Activated CD4-positive, alpha-beta memory T cell treated with anti-CD3 and anti-CD28 coated beads for 36 hours (primary cell): ENCODE data around the gene PTPN4. TPM values are rescaled to one million over a fixed set of nuclear protein-coding genes. Genes with fewer than 3 reads are reported as not detected.

Experiments used
- CTCF ChIA-PET: fragments of 350-600 bp; sonication (Branson Sonifier 250); formaldehyde crosslinking; loops from one replicate; lab custom pipeline; 2021; ENCODE audit warnings: antibody characterized with exemption, inconsistent platforms; lab: Charles Lee
- POLR2A ChIA-PET: fragments of 350-600 bp; sonication (Branson Sonifier 250); formaldehyde crosslinking; loops from one replicate; lab custom pipeline; 2021; ENCODE audit warnings: antibody characterized with exemption; lab: Charles Lee
- DNase-seq: peaks from one replicate; pipeline ENCODE4 v3.0.0-alpha.2; 2020
- H3K27ac Mint-ChIP-seq: one replicate; pipeline ENCODE4 v1.8.0; 2021; ENCODE audit warnings: mixed read lengths
- H3K27me3 Mint-ChIP-seq: one replicate; pipeline ENCODE4 v1.8.0; 2021; ENCODE audit warnings: mixed read lengths
- H3K36me3 Mint-ChIP-seq: one replicate; pipeline ENCODE4 v1.8.0; 2021; ENCODE audit warnings: mixed read lengths
- H3K4me1 Mint-ChIP-seq: one replicate; pipeline ENCODE4 v1.8.0; 2021; ENCODE audit warnings: low read depth, mixed read lengths
- H3K4me3 Mint-ChIP-seq: one replicate; pipeline ENCODE4 v1.8.0; 2021; ENCODE audit warnings: mild to moderate bottlenecking, mixed read lengths
- H3K9me3 Mint-ChIP-seq: one replicate; pipeline ENCODE4 v1.8.0; 2021; ENCODE audit warnings: mixed read lengths
- intact Hi-C: fragments of 100-400 bp; cut with micrococcal nuclease; formaldehyde crosslinking; loops from one replicate; pipeline ENCODE4 v1.15.1; 2023
- total RNA-seq, 2 experiments: library from RNA; stranded (reverse); gene quantifications; one replicate each; pipeline ENCODE4 v1.2.3, GENCODE V29; 2021

PTPN4 gene
- total RNA-seq, 2 experiments from 2014 or later: 29.4 to 31.6 TPM

- Mint-ChIP-seq H3K27me3 (no peaks in the 10 kb centered on the region), H3K27ac (no peak overlapping the region), H3K4me3 (no peak overlapping the region), H3K4me1 (peaks cover 27% of the 10 kb centered on the region), H3K36me3 (peaks cover 11% of the 10 kb centered on the region), H3K9me3 (peaks cover 4% of the 10 kb centered on the region)
- intact Hi-C loops: no loop called here
- POLR2A ChIA-PET: no interaction called here
- CTCF ChIA-PET: no interaction called here
- DNase-seq: no peak
These were observed 113.9 kb downstream of the PTPN4 start for GRCh38 chr2:119873350-119874315.

DNA sequence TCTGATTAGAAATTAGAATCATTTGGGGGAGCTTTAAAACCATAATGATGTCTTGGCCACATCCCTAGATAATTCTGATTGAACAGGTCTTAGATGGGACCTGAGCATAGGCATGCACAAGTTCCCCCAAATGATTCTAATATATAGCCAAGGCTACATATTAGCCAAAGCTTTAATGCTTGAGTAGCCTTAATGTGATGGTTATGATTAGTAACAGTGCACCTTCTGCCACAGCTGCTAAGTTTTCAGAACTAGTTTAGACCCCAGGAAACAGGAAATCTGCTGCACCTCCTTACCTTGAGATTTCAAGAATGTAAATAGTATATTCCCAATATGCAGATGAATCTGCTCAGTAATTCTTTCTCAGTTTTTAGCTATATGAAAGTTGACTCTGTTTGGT lies 119.8 kb downstream of the PTPN4 start:
- Mint-ChIP-seq H3K4me3 (no peak overlapping the region), H3K27ac (no peak overlapping the region), H3K4me1 (peaks cover 13% of the 10 kb centered on the region), H3K9me3 (peaks cover under 1% of the 10 kb centered on the region), H3K36me3 (peaks cover 5% of the 10 kb centered on the region), H3K27me3 (no peaks in the 10 kb centered on the region)
- POLR2A ChIA-PET: no interaction called here
- DNase-seq: no peak
- CTCF ChIA-PET: interaction anchor here (0.7 kb wide), 1 partner anchor 122 kb away, joined by 3 read pairs; no protein-coding TSS in a partner anchor
- intact Hi-C loops: no loop called here

DNA sequence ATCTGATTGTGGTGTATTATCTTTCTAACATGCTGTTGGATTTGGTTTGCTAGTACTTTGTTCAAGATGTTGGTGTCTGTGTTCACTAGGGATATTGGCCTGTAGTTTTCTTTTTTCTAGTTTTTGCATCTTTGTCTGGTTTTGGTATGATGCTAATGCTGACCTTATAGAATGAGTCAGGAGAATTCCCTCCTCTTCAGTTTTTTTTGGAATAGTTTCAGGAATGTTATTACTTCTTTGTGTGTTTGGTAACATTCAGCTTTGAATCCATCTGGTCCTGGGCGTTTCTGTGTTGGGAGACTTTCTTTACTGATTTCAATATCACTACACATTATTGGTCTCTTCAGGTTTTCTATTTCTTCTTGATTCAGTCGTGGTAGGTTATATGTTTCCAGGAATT lies 129.0 kb downstream of the PTPN4 start:
- Mint-ChIP-seq H3K36me3 (peaks cover 50% of the 10 kb centered on the region), H3K27ac (no peak overlapping the region), H3K4me3 (no peak overlapping the region), H3K27me3 (no peaks in the 10 kb centered on the region), H3K4me1 (no peaks in the 10 kb centered on the region), H3K9me3 (peaks cover 17% of the 10 kb centered on the region)
- CTCF ChIA-PET: no interaction called here
- POLR2A ChIA-PET: no interaction called here
- intact Hi-C loops: no loop called here
- no peak for DNase-seq

DNA sequence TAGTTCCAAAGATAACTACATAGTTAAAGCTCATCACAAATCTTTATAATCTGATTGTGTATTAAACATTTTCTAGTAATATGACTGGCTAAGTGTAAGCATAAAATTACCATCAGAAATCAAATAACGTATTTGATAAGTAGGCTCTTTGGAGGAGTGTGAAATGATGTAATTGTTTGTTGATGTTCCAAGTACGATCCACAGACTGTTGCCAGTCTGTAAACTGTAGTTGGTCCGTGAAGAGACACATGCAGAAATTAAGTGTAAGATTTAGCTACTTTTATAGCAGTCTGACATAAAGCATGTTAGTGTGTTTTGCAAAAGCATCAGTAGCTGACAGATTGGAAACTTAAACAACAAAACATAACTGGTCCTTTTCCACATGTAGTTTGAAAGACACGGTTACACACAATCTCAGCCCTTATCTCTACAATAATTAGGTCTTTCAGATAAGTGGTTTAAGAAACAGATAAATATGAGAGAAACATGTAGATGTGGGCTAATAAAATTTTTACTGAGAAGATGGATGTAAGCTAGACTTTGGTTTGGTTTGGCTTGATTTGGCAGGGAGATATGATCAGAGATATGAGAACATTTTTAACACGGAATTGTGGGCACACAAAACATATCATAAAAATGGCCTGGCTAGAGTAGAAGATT lies 138.1 kb downstream of the PTPN4 start:
- peaks cover 30% of the 10 kb centered on the region for H3K36me3 Mint-ChIP-seq
- H3K4me1 Mint-ChIP-seq: no peaks in the 10 kb centered on the region
- no peak overlapping the region for H3K4me3 Mint-ChIP-seq
- H3K27ac Mint-ChIP-seq: no peak overlapping the region
- ChIA-PET POLR2A (no interaction called here), CTCF (interaction anchor here (0.5 to 1.0 kb wide), 2 partner anchors 63 to 144 kb away, joined by 3 read pairs; no protein-coding TSS in a partner anchor)
- H3K9me3 Mint-ChIP-seq: no peaks in the 10 kb centered on the region
- H3K27me3 Mint-ChIP-seq: no peaks in the 10 kb centered on the region
- no peak for DNase-seq
- intact Hi-C loops: no loop called here

DNA sequence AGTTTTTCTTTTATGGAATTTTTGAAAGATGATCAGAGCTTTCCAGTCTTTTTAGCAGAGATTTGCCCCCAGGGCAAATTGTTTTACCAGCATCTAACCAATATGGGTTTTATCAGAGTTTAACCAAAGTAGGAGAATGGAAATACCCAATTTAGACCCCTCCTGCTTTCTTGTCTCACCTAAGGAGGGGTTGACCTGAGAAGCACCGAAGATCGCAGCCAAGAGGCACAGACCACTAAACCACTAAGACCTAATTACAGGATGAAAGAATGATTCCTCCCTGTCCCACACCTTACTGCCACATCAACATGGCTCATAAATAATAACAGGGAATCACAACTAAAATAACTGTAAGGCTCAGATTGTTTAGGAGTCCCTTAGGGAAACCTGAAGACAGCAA lies 141.3 kb downstream of the PTPN4 start:
- Mint-ChIP-seq H3K9me3 (peaks cover 3% of the 10 kb centered on the region), H3K36me3 (peaks cover 36% of the 10 kb centered on the region), H3K27me3 (no peaks in the 10 kb centered on the region), H3K27ac (no peak overlapping the region), H3K4me1 (no peaks in the 10 kb centered on the region), H3K4me3 (no peak overlapping the region)
- DNase-seq: no peak
- intact Hi-C loops: no loop called here
- POLR2A ChIA-PET: no interaction called here
- CTCF ChIA-PET: no interaction called here

DNA sequence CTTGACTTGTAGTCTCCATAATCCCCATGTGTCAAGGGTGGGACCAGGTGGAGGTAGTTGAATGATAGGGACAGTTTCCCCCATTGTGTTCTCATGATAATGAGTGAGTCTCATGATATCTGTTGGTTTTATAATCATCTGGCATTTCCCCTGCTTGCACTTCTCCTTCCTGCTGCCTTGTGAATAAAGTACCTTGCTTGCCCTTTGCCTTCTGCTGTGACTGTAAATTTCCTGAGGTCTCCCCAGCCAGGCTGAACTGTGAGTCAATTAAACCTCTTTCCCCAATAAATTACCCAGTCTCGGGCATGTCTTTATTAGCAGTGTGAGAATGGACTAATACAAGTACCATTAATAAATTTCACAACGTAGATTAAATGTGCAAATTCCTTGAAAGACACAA lies 150.8 kb downstream of the PTPN4 start:
- intact Hi-C loops: no loop called here
- Mint-ChIP-seq H3K4me1 (no peaks in the 10 kb centered on the region), H3K9me3 (peaks cover 6% of the 10 kb centered on the region), H3K27ac (no peak overlapping the region), H3K4me3 (no peak overlapping the region), H3K27me3 (no peaks in the 10 kb centered on the region), H3K36me3 (peaks cover 32% of the 10 kb centered on the region)
- POLR2A ChIA-PET: no interaction called here
- CTCF ChIA-PET: no interaction called here
- no peak for DNase-seq

GRCh38 chr2:119914266-119914665 lies 154.5 kb downstream of the PTPN4 start:
- POLR2A ChIA-PET: no interaction called here
- Mint-ChIP-seq H3K9me3 (peaks cover 5% of the 10 kb centered on the region), H3K4me1 (peaks cover 2% of the 10 kb centered on the region), H3K27ac (no peak overlapping the region), H3K27me3 (no peaks in the 10 kb centered on the region), H3K36me3 (peaks cover 22% of the 10 kb centered on the region), H3K4me3 (no peak overlapping the region)
- CTCF ChIA-PET: no interaction called here
- intact Hi-C loops: no loop called here
- DNase-seq: no peak

DNA sequence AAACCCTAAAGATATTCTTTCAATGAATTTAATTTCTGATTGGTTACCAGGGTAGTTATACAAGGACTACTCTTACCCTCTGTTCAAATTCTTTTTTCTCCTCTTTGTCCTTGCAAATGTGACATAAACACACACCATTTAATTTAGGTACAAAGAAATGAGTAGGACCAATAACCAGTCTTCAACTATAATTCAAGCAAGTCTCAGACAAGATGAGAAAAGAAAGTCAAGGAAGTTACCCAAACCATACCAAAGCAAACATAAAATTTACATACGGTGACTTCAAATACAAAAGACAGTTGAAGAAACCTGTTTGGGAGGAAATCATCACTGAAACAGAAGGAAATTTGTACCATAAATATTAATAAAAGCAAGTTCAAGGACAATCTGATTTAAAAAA lies 162.1 kb downstream of the PTPN4 start:
- no peaks in the 10 kb centered on the region for H3K9me3 Mint-ChIP-seq
- peaks cover 27% of the 10 kb centered on the region for H3K4me1 Mint-ChIP-seq
- intact Hi-C loops: no loop called here
- ChIA-PET POLR2A (no interaction called here), CTCF (no interaction called here)
- H3K36me3 Mint-ChIP-seq: peaks cover 3% of the 10 kb centered on the region
- no peak for DNase-seq
- H3K27me3 Mint-ChIP-seq: no peaks in the 10 kb centered on the region
- no peak overlapping the region for H3K4me3 Mint-ChIP-seq
- no peak overlapping the region for H3K27ac Mint-ChIP-seq

- Mint-ChIP-seq H3K27me3 (no peaks in the 10 kb centered on the region), H3K4me1 (peaks cover 32% of the 10 kb centered on the region), H3K4me3 (no peak overlapping the region), H3K9me3 (no peaks in the 10 kb centered on the region), H3K27ac (no peak overlapping the region), H3K36me3 (no peaks in the 10 kb centered on the region)
- POLR2A ChIA-PET: no interaction called here
- intact Hi-C loops: no loop called here
- CTCF ChIA-PET: no interaction called here
- DNase-seq: no peak
These were observed 163.0 kb downstream of the PTPN4 start for GRCh38 chr2:119922699-119923098.

GRCh38 chr2:119929537-119929936 lies 169.8 kb downstream of the PTPN4 start:
- intact Hi-C loops: loop anchor here (2.0 to 5.0 kb wide), 5 partner anchors 21 to 248 kb away; partner anchors contain the start of gene PTPN4
- peak overlapping the region; percentile 65 for H3K4me3 Mint-ChIP-seq
- ChIA-PET CTCF (interaction anchor here (0.6 to 1.3 kb wide), 5 partner anchors 20 to 247 kb away, joined by 3 to 5 read pairs (median 3); no protein-coding TSS in a partner anchor), POLR2A (no interaction called here)
- DNase-seq: no peak
- H3K27me3 Mint-ChIP-seq: no peaks in the 10 kb centered on the region
- H3K9me3 Mint-ChIP-seq: no peaks in the 10 kb centered on the region
- H3K4me1 Mint-ChIP-seq: peaks cover 65% of the 10 kb centered on the region
- H3K27ac Mint-ChIP-seq: peak overlapping the region; percentile 71
- peaks cover 7% of the 10 kb centered on the region for H3K36me3 Mint-ChIP-seq

- no peak overlapping the region for H3K4me3 Mint-ChIP-seq
- H3K27ac Mint-ChIP-seq: no peak overlapping the region
- H3K4me1 Mint-ChIP-seq: peaks cover 50% of the 10 kb centered on the region
- no peaks in the 10 kb centered on the region for H3K27me3 Mint-ChIP-seq
- CTCF ChIA-PET: no interaction called here
- H3K36me3 Mint-ChIP-seq: peaks cover 27% of the 10 kb centered on the region
- intact Hi-C loops: no loop called here
- DNase-seq: no peak
- POLR2A ChIA-PET: no interaction called here
- no peaks in the 10 kb centered on the region for H3K9me3 Mint-ChIP-seq
These were observed 173.1 kb downstream of the PTPN4 start for GRCh38 chr2:119932809-119933208.

- Mint-ChIP-seq H3K4me3 (no peak overlapping the region), H3K36me3 (peaks cover 27% of the 10 kb centered on the region), H3K4me1 (peaks cover 36% of the 10 kb centered on the region), H3K27ac (no peak overlapping the region), H3K9me3 (no peaks in the 10 kb centered on the region), H3K27me3 (no peaks in the 10 kb centered on the region)
- CTCF ChIA-PET: no interaction called here
- intact Hi-C loops: no loop called here
- POLR2A ChIA-PET: no interaction called here
- no peak for DNase-seq
These were observed 174.6 kb downstream of the PTPN4 start for GRCh38 chr2:119934319-119934718.
